ENCODE measurements around the gene CADM3. TPM values are rescaled to one million over a fixed set of nuclear protein-coding genes. Genes with fewer than 3 reads are reported as not detected.

CADM3 gene, protein sequence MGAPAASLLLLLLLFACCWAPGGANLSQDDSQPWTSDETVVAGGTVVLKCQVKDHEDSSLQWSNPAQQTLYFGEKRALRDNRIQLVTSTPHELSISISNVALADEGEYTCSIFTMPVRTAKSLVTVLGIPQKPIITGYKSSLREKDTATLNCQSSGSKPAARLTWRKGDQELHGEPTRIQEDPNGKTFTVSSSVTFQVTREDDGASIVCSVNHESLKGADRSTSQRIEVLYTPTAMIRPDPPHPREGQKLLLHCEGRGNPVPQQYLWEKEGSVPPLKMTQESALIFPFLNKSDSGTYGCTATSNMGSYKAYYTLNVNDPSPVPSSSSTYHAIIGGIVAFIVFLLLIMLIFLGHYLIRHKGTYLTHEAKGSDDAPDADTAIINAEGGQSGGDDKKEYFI
- not detected in 2 replicates for total RNA-seq

DNA sequence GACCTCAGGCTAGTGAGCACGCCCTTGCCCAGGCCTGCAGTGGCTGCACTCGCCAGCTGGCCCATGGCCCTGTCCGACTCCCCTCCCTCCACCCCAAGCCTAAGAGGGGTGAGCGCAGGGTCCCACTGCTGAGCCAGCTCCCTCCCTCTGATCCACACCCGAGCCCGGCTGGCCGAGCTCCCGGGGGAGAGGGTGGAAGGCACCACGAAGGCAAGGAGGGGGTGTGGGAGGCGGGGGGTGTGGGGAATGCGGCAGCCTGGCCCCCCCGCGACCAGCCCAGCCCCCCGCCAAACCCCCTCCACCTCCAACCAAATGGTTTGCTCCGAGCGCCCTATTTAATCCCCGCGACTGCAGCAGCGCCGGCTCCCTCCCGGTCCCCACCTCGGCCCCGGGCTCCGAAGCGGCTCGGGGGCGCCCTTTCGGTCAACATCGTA is at the start of gene CADM3:
Gene CADM3, plus strand, starts transcription at position 362 of the 434 bp plus-strand sequence. CDS start 151 bp downstream, outside the sequence.
- no peak within 1 kb of the TSS for H3K4me3 ChIP-seq (ENCODE audit: low read depth, low read length)
- TF ChIP-seq, protein P1, sequence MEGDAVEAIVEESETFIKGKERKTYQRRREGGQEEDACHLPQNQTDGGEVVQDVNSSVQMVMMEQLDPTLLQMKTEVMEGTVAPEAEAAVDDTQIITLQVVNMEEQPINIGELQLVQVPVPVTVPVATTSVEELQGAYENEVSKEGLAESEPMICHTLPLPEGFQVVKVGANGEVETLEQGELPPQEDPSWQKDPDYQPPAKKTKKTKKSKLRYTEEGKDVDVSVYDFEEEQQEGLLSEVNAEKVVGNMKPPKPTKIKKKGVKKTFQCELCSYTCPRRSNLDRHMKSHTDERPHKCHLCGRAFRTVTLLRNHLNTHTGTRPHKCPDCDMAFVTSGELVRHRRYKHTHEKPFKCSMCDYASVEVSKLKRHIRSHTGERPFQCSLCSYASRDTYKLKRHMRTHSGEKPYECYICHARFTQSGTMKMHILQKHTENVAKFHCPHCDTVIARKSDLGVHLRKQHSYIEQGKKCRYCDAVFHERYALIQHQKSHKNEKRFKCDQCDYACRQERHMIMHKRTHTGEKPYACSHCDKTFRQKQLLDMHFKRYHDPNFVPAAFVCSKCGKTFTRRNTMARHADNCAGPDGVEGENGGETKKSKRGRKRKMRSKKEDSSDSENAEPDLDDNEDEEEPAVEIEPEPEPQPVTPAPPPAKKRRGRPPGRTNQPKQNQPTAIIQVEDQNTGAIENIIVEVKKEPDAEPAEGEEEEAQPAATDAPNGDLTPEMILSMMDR (IDR thresholded peaks at IDR 0.05; ENCODE audit: insufficient read depth, low read depth, low read length): no peak
- DNase-seq (ENCODE audit: low read depth): no peak

DNA sequence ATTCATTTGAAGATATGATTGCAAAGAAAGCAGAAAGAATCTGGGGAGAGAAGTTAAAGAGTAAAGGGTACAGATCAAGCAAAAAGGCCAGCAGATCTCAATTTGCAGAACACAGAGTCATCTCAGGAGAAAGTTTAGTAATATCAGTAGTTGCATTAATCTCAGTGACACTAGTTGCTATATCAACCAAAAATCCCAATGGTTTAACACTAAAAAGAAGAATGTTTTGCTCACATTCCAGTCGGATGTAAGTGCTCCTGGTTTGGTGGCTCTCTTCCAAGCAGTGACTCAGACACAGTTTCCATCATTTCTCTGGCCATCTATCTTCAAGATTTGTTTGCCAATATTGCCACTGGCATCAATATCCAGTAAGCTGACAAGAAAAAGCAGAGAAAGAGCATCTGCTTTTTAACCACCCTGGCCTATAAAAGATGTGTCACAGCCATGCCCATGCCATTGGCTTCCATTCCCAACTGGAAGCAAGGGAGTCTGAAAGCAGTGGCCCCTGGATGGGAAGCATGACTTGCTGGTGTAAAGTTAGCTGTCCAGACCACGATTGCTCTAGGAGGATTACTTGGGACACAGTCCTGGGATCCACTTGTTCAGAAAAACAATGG is 49.3 kb upstream of the CADM3 start:
- H3K4me3 ChIP-seq (ENCODE audit: low read depth, low read length): no peak overlapping the region
- DNase-seq (ENCODE audit: low read depth): peak; percentile 7
- TF ChIP-seq, protein P1 (IDR thresholded peaks at IDR 0.05; ENCODE audit: insufficient read depth, low read depth, low read length): no peak

DNA sequence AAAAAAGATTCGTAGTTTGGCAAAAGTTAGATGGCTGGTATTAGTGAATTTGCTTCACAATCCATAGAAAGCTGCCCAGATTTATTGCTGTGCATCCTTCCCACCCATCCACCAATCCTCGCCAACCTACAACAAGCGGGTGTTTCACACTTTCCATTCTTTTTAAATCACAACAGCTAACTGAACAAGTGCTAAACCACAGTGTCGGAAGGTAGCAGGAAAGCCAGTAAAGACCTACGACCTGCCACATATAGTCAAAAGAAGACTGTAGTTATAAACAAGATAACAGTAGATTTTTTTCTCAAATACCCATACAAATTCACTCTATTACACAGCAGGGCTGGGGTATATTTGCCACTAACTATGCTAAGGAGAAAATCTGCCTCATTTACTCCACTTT is 47.8 kb upstream of the CADM3 start:
- H3K4me3 ChIP-seq (ENCODE audit: low read depth, low read length): no peak overlapping the region
- DNase-seq (ENCODE audit: low read depth): no peak
- TF ChIP-seq, protein P1 (IDR thresholded peaks at IDR 0.05; ENCODE audit: insufficient read depth, low read depth, low read length): no peak

DNA sequence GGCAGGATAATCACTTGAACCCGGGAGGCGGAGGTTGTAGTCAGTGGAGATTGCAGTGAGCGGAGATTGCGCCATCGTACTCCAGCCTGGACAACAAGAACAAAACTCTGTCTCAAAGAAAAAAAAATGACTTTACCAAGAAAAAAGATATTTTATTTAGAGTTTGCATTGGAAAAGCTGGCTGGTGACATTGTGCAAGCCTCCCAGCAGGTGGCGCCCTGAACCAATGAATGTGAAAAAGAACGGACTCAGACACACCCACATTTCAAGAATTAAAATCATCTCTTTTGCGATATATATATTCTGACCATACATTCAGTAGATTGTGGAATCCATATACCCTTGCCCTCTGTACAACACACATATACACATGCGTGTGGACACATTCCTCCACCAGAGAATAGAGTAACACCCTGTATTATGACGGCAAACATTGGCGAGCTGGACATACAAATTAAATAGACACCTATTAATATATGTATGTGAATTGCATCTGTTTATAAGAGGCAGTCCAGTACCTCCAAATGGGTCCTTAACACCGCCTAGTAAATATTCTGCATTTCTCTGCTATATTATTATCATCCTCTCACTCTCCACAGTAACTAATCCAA is 39.0 kb upstream of the CADM3 start:
- no peak overlapping the region for H3K4me3 ChIP-seq (ENCODE audit: low read depth, low read length)
- TF ChIP-seq, protein P1 (IDR thresholded peaks at IDR 0.05; ENCODE audit: insufficient read depth, low read depth, low read length): peak; percentile 83
- DNase-seq (ENCODE audit: low read depth): peak; percentile 63

DNA sequence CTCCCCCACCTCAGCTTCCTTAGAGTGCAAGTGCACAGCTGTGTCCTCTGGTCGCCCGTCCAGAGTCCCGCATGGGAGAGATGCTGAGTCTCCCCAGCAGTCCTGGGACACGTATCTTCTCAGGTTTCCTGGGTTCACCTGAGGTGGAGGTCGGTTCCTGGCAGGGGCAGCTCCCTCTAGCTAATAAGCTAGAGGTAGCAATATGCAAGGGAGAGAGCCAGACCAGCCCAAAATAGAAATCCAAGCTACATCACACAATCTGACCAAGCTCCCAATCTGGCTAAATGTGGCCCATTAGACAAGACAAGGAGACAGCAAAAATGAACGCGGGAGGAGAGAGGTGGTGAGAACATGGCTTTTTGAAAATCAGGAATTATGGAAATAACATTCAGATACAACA is 30.9 kb upstream of the CADM3 start:
- no peak for DNase-seq (ENCODE audit: low read depth)
- H3K4me3 ChIP-seq (ENCODE audit: low read depth, low read length): no peak overlapping the region
- TF ChIP-seq, protein P1 (IDR thresholded peaks at IDR 0.05; ENCODE audit: insufficient read depth, low read depth, low read length): no peak

DNA sequence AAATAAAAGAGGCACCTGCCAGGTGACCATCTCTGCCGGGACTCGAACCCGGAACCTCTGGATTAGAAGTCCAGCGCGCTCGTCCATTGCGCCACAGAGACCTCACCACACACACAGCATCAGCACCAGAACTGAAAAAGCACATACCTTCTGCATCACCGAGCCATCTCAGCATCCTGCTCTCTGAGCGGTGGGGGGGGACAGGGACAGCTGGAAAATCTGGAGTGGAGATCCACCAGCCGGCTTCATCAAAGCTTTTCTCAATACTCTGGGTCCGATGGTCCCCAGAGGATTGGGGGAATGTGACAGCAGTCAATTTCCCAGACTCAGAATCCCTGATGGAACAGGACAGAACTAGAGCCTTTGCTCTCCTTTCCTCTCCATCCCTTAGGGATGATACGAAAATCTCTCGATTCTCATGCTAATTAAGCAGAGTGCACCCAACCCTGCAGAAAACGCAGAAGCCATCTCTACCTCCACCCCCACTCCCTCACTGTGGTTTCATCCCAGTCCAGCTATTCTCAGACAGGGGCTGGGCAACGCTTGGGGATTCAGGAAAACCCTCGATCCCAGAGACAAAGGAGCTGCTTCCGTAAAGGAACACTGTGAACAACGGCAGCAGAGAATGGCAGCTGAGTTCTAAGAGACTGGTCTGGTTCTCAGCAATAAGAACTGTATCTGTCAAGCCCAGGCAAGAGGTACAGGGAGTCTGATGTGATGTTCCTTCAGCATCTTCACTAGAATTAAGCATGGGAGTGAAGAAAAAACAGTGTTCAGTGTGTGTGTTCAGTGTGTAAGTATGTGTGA is 29.6 kb upstream of the CADM3 start:
- H3K4me3 ChIP-seq (ENCODE audit: low read depth, low read length): no peak overlapping the region
- peak; percentile 5 for DNase-seq (ENCODE audit: low read depth)
- TF ChIP-seq, protein P1 (IDR thresholded peaks at IDR 0.05; ENCODE audit: insufficient read depth, low read depth, low read length): no peak

All from fibroblast of villous mesenchyme (primary cell).